GM18502 (cell line): ENCODE data around the gene C22orf42.
"Not testable (repeated sequence)": the region's sequence is repeated elsewhere in the genome, so short reads cannot be mapped to it uniquely, and the experiment has no call there.

Experiments
- ATAC-seq: cut with Tn5 transposase; IDR thresholded peaks from one replicate; pipeline ENCODE4 v1.9.1; 2021; ENCODE audit warnings: mild to moderate bottlenecking; ENCODE audit not compliant: unreplicated experiment, poor library complexity

Gene C22orf42

GRCh38 chr22:32137731-32138324 lies 21.3 kb downstream of the C22orf42 start:
- not testable (repeated sequence) for ATAC-seq

- ATAC-seq = not testable (repeated sequence)
These were observed 22.2 kb downstream of the C22orf42 start for GRCh38 chr22:32136881-32137280.

DNA sequence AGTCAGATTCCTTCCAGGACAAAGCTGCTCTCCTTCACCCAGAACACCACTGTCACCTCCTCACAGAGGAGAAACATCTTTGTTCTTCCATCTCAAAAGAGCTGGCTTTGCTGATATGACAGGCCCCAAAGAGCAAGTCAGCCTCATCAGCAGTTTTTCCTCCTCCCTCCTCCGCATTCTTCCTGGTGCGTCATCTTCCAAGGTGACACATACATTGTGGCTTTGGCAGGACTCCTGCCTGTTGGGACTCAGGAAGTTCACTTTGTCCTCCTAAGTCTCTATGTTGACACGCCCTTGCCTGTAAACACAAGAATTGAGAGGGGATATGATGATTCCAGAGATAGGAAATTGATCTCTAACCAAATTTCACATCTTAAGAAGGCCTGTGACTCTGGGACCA lies 23.1 kb downstream of the C22orf42 start:
- ATAC-seq = not testable (repeated sequence)

DNA sequence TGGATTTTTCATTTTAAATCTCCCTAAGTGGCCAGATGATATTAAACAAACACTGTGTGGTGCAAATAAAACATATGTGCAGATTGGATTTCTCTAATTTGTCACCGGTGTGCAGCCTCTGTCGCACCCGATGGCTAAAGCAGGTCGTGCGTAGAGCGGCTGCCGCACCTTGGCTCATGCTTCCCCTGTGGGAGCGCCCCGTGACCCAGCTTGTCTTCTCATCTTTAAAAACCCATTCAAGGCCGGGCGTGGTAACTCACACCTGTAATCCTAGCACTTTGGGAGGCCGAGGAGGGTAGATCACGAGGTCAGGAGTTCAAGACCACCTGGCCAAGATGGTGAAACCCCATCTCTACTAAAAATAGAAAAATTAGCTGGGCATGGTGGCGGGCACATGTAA lies 24.3 kb downstream of the C22orf42 start:
- ATAC-seq = not testable (repeated sequence)

DNA sequence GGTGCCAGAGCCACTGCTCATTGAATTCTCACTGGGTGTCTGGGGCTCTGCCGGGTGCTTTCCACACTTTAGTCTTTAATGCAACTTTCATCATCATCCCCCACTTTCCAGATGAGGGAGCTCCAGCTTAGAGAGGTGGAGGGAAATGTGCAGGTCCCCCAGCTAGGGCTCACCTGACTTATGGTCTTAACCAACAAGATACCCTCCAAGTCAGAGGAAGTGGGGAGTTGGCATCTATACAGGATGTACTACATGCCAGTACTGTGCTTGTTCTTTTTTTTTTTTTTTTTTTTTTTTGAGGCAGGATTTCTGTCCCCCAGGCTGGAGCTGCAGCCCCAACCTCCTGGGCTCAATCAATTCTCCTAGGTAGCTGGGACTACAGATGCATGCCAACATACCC lies 26.3 kb downstream of the C22orf42 start:
- no peak for ATAC-seq

- ATAC-seq = no peak
These were observed 27.0 kb downstream of the C22orf42 start for GRCh38 chr22:32132126-32132525.

DNA sequence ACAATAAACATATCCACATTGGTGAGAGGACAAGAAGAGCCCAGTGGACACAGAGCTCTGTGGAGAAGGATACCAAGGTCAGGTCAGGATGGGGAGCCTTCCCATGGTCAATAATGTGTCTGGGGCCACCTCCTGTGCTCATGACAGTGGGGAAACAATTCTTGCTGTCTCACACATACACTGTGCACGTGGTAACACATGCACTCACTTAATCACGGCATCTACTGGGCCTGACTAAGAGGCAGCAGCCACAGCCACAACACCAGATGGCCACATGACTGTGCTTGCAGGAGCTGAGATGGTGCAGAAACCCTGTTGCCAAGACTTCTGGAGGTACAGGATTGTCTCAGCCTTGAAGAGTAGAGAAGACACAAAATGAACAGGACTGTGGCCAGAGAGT lies 28.6 kb downstream of the C22orf42 start:
- no peak for ATAC-seq

DNA sequence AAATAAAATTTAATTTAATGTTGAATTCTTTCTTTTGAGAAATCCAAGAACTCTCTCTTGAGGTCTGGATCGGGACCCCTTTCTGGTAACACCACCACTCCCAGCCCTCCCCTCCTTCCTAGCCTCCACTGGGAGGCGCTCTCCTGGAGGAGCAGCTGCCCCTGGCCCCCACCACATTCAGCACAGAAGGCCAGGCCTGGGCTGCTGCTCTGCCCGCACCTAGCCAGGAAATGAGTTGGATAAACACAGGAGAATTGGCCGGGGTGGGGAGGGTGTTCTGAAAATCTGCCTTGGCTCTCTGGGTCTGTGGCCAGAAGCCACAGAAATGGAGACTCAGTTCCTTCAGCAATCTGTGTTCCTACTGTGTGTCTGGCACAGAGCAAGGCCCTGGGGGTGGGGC lies 31.2 kb downstream of the C22orf42 start:
- no peak for ATAC-seq

GRCh38 chr22:32123657-32124056 lies 35.4 kb downstream of the C22orf42 start:
- no peak for ATAC-seq

GRCh38 chr22:32122899-32123298 lies 36.2 kb downstream of the C22orf42 start:
- ATAC-seq = no peak

GRCh38 chr22:32120603-32121002 lies 38.5 kb downstream of the C22orf42 start:
- no peak for ATAC-seq

DNA sequence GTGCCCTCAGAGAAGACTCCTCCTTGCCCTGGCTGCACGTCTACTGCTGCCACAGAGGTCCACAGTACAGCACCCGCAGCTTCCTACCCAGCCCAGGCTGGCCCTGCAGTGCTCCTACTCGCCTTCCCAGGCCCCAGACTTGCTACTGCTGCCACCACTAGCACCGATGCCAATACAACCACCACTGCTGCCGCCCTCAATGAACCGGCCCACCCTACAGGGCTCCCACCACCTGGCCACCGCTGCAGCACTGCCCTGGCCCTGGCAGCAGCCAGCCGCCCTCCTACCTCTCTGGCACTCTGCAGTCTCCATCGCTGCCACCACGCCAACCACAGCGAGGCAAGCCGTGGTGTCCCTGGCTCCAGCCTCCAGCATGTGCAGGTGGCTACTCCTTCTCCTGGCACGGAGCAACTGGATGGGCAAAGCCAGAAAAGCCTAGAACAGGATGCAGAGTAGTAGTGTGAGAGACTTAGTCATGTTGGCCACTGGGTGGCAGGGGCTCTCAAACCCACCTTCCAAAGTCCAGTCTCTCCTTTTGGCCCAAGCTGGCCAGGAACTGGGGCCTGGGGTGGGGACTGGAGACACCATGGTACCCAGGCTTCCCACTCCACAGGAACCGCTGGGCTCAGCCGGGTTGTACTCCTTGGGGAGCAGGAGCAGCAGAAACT lies 39.4 kb downstream of the C22orf42 start:
- ATAC-seq = no peak

DNA sequence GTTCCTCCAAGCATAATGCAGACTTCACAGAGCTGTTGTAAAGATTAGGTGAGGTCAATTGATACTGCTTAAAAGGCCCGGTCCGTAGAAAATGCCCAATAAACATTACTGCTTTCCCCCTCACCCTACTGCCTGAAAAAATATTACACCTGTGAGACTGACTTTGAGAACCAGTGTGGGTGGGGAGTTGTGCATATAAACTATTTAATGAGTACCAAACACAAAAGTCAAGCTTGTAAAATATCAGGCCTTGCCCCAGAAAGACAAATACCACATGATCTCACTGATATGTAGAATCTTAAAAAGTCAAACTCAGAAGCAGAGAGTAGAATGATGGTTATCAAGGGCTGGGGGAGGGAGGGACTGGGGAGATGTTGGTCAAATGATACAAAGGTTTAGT lies 46.7 kb downstream of the C22orf42 start:
- ATAC-seq = no peak

GRCh38 chr22:32106930-32107329 lies 52.2 kb downstream of the C22orf42 start:
- ATAC-seq = no peak

GRCh38 chr22:32103658-32104315 lies 55.3 kb downstream of the C22orf42 start:
- ATAC-seq = no peak

- no peak for ATAC-seq
These were observed 58.4 kb downstream of the C22orf42 start for GRCh38 chr22:32100711-32101110.
